Stimulated activated CD4-positive, alpha-beta T cell treated with anti-CD3 and anti-CD28 coated beads, Interleukin-4, amount 100 ng/mL, for 1 hour (primary cell): ENCODE results near the gene GALNT2.

Source experiments
- DNase-seq: peaks from one replicate; pipeline ENCODE4 v3.0.0-alpha.2; 2020

GALNT2 gene

DNA sequence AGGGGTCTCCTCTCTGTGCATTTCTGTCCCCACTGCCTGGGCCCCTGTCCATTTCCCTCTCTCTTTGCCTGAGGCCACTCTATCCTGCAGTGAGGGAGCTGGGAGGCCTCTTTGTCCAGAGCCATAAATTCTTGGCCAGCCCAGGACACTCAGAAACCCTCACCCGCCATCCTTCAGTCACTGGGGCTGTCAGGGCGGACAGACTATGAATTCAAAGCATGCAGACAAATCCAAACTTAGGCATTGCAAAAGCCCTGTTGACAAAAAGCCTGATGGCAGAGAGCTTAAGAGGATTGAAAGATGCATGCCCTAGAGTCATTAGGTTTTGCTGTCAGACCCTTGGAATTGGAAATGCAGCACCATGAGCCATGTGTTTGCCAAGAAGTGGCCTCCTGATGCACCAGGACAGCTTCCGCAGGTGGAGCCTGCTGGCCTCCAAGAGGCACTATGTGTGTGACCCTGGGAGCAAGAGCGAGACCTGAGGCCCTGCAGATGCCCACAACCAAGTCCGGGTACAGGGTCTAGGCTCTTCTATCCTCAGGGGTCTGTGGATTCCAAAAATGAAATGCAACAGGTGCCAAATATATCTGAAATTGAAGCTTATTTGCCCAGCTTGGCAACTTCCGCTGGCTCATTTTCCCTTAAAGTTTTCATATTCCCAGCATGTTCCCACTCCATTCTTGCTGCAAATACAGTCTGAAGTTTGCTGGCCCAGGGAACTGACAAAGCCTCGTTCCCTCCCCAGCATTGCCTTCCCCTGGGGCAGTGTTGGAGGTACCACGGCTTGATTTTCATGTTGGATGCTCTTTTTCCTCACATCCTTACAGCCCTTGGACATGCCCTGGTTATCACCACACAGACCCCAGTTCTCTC is 181.2 kb downstream of the GALNT2 start:
- no peak for DNase-seq

GRCh38 chr1:230248889-230249270 is 181.8 kb downstream of the GALNT2 start:
- DNase-seq: no peak

- DNase-seq: no peak
Measured at GRCh38 chr1:230249695-230250480, 182.8 kb downstream of the GALNT2 start.

DNA sequence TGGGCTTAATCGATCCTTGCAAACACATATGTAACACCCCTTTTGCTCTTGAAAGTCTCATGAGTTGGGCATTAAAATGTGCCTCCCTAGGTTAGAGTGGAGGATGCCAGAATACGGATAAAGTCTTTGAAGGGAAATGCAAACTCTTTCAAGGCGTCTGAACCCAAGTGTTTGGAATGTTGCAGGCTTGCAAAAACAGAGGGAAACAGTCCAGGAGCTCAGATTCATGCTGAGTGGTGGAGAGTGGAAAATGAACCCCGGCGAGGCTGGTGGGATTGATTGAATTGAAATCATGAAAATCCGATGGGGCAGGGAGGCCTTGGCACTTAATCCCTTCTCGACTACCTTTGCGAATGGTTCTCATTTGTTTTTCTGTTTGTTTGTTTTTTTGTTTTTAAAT is 183.6 kb downstream of the GALNT2 start:
- DNase-seq: no peak

GRCh38 chr1:230251644-230252191 is 184.7 kb downstream of the GALNT2 start:
- DNase-seq: no peak

DNA sequence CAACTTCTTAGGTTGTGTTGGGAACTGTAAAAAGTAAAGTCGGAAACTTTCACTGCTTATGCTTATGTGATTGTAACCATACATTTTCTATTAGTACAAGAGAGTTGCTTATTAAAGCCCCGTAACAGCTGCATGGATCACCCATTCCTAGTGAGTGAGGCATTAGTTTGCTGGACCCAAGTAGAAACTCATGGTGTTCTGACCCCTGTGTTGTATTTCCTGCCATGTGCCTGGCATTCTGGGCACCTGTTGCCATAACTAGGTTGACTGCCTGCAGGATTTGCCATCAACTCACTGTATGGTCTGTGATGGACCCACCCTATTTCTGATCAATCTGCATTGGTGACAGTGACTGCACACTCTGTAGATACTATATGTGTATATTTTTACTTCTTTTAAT is 186.1 kb downstream of the GALNT2 start:
- no peak for DNase-seq

DNA sequence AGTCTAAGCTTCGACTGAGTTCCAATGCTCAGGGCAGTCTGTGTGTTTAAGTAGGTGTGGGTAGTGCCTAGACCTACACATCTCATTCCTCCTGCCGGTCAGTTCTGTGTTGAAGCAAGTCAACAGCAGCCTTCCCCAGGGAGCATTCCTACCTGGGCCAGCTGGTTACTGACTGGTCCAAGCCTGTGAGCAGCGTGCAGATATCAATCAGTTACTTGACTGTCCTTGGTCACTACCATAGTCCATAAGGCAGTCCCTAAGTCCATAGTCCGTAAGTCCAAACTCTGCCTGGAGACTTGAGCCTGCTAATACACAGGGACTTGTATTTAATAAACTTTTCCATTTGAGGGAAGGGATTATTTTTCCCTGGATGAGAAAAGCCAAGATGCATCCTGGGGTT is 187.2 kb downstream of the GALNT2 start:
- DNase-seq: no peak

GRCh38 chr1:230255116-230255515 is 188.1 kb downstream of the GALNT2 start:
- DNase-seq: no peak

DNA sequence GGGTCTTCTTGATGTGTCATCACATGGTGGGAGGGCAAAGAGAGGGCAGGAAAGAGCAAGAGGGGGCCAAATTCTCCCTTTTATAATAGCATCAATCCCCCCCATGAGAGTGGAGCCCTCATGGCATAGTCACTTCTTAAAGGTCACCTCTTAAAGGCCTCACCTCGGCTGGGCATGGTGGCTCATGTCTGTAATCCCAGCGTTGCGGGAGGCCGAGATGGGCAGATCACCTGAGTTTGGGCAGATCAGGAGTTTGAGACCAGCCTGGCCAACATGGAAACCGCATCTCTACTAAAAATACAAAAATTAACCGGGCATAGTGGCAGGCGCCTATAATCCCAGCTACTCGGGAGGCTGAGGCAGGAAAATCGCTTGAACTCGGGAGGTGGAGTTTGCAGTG is 189.0 kb downstream of the GALNT2 start:
- DNase-seq: no peak

DNA sequence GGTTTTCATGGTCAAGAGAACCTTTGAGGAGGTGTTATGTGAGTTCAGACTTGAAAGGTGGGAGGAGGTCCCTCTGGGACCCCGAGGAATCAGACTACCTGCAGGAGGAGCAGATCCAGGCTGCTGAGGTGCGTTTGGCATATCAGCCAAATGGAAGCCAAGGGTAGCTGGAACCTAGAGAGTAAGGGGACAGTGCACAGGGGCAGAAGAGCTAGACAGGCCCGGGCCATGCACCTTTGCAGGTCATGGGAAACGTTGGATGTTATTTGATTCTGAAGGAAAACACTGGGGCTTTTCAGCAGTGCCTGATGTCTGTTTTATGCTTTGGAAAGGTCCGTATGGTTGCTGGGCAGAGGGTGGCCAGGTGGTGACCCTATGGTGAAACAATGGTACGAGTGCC is 189.9 kb downstream of the GALNT2 start:
- DNase-seq: no peak

- no peak for DNase-seq
Measured at GRCh38 chr1:230259621-230260020, 192.6 kb downstream of the GALNT2 start.

GRCh38 chr1:230260831-230261230 is 193.8 kb downstream of the GALNT2 start:
- no peak for DNase-seq

DNA sequence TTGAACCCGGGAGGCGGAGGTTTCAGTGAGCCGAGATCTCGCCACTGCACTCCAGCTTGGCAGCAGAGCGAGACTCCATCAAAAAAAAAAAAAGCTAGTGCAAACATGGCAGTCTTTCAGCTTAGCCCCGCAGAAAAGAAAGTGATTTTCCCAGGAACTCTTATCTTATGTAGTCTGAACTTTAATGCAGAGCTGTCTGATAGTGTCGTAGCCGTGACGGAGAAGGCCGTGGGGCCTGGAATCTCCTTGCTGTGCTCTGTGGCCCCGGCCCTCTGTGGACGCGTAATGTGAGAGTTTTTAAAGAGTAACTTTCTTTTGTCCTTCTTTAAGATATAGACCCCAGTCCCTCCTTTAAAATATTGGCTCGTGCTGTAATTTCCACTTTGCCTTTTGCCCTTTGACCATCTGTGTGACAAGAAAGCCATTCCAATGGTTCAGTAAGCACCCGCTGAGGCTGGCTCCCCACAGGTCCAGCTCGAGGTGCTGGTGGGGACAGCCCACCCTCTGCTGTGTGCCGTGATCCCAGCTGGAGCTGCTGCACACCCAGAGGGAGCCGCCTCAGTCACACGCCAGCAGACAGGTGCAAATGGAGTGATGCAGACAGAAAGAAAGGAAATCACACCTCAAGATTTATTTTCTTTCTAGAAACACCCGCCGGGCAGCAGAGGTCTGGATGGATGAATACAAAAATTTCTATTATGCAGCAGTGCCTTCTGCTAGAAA is 195.1 kb downstream of the GALNT2 start:
- DNase-seq: no peak

DNA sequence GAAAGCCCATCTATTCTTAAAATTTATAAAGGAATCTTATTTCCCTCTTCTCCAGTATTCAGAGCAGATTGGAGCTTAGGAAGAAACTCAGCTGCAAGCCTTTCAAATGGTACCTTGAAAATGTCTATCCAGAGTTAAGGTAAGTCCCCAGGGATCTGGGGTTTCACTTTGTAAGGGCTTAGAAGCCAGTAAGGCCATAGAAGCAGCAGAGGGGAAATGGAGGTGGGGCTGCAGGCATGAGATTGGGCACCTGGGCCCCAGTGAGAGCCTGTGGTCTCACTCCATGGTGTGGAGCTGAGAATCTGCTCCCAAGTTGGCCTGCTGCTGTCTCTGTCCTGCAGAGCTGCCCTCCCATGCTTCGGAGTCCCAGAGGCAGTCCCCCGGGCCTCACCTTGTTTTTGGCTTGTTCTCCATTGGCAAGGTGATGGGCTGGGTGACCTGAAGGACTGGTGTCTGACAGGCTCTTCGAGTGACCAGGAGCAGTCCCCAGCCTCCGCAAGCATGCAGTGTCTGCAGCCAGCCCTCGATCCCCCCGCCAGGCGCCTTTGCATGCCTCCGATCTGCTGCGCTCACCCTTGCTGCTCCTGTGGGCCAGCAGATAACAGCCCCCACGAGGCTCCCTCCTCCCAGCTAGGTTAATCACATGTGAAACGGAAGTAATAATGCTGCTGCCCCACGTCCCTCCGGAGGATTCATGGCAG is 196.0 kb downstream of the GALNT2 start:
- no peak for DNase-seq

DNA sequence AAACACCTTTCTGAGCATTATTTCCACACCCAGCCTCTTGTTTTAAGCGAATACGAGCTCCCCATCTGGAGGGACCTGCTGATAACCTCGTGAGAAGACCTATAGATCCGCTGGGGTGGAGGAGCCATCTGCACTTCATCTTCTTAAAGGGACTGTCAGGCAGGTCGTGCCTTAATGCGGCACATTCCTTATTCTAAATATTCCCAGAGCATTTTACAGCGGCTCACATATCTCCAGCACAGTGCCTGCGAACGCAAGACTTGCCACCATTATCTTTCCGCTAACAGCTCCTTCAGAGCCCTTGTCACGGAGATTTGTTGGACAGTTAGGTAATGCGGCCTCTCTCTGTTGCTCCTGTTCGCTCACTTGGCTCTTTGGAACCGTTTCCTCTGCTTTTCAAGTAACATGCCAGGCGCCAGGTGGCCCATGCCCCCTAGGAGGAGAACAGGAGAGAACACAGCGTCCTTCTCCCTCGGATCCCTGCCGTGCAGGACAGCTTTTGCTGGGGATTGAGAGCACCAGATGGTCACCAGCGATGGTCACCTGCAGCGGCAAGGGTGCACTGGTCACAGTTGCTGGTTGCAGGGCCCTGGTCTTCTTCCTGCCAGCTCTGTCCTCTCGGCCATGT is 196.6 kb downstream of the GALNT2 start:
- DNase-seq: no peak

GRCh38 chr1:230264342-230264741 is 197.3 kb downstream of the GALNT2 start:
- no peak for DNase-seq

- DNase-seq: no peak
Measured at GRCh38 chr1:230265200-230266115, 198.4 kb downstream of the GALNT2 start.

DNA sequence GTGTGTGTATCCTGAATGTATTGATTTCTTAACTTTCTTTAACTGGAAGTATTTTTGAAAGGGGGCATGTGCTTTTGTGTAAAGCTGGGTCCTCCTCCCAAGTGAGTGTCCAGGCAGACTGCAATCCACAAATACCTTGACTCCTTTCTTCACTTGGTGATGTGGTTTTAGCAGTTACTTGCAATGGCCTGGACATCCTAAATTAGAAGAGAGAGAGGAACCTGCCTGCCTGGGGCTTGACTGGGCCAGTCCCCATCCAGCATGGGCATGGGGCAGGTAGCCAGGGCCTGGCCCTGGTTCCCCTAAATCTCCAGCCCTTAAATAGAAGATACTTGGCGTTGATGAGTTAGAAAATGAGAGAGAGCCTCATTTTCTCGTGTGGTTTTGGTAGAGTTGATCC is 199.4 kb downstream of the GALNT2 start:
- DNase-seq: no peak

DNA sequence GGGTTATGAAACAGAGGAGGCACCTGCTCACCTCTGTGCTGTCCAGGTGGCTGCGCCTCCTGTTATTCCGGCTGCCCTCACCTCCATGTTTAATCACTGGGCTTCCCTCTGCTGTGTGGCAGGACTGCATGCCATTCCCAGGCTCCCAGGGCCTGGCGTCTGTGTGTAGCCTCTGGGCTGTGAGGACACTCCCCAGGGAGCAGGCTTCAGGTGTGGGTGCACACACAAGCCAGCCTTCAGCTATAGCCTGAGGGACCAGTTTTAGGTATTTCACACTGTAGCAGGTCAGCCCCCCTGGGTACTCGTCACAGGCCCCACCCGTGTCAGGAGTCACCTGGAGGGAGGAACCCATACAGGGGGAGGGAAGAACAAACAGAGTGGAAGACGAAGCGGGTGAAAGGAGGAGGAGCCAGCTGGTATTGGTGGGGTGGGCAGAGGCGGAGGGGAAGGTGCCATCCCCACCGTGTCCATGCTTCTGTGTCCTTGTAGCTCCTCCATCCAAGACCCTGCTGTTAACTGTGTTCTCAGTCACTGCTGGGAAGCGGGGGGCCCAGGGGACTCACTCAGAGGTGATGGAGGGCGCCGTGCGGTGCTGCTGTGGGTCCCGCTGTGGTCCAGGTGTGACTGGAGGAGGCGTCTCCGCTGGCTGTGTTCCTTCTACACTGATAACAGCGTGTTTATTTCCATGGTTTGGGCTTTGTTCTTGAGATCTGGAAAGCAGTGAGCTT is 200.5 kb downstream of the GALNT2 start:
- DNase-seq: no peak
